ENCODE data around the gene PCYOX1L. TPM values are rescaled to one million over a fixed set of nuclear protein-coding genes. Genes with fewer than 3 reads are reported as not detected.
A peak's percentile ranks its signal among the peaks of the same experiment; 100 is the strongest.

The PCYOX1L gene
- total and polyA plus RNA-seq, 9 of the 15 experiments (the other 6 are each of a cell fraction or from before 2014, with no cell fraction given) = 2.3 to 17.9 (median 6.0) TPM

GRCh38 chr5:149320791-149321330, 37.0 kb upstream of the PCYOX1L start (continued):
- peak; percentile 21 to 46 for TF ChIP-seq E2F6 (IDR thresholded peaks at IDR 0.05; ENCODE audit: borderline replicate concordance in 1 of 2, extremely low read depth in 1 of 2, insufficient read depth in 1 of 2, insufficient read length in 1 of 2, low read depth in 1 of 2, low read length in 1 of 2, poor library complexity in 1 of 2, severe bottlenecking in 1 of 2)
- no peak for TF ChIP-seq ZNF197 (CRISPR knock-in tag; IDR thresholded peaks at IDR 0.05; ENCODE audit: low read depth)
- TF ChIP-seq CTBP1 (IDR thresholded peaks at IDR 0.05; ENCODE audit: borderline replicate concordance) = peak; percentile 93
- TF ChIP-seq BRD9 (IDR thresholded peaks at IDR 0.05; ENCODE audit: low read depth, partially characterized antibody) = no peak
- TF ChIP-seq TFE3 (CRISPR knock-in tag; IDR thresholded peaks at IDR 0.05) = peak; percentile 93
- TF ChIP-seq ZKSCAN1 (IDR thresholded peaks at IDR 0.05; ENCODE audit: low read depth, low read length) = 0 out of 2 replicates have a peak, but pooled peaks have one; percentile 35
- no peak for TF ChIP-seq SAP30 (IDR thresholded peaks at IDR 0.05; ENCODE audit: borderline replicate concordance, insufficient read depth, low read depth, low read length, poor library complexity, severe bottlenecking)
- TF ChIP-seq ZNF584 (CRISPR knock-in tag; IDR thresholded peaks at IDR 0.05; ENCODE audit: low read depth) = peak; percentile 71
- TF ChIP-seq EHMT2 (IDR thresholded peaks at IDR 0.05) = peak; percentile 60; the same call in 1 of the 2 replicates
- TF ChIP-seq GTF3C2 (IDR thresholded peaks at IDR 0.05; ENCODE audit: borderline replicate concordance, extremely low read depth, insufficient read length) = no peak
- peak; percentile 80 for TF ChIP-seq REST (IDR thresholded peaks at IDR 0.05; ENCODE audit: borderline replicate concordance)
- no peak for TF ChIP-seq REST (CRISPR knock-in tag; IDR thresholded peaks at IDR 0.05; ENCODE audit: low read depth)

Measured in K562 (cell line).